Mammary epithelial cell (primary cell): Measurements from ENCODE around the gene COL25A1.

ENCODE experiments used
- EZH2 ChIP-seq: IDR thresholded peaks from 2 replicates; pipeline ENCODE4 v1.6.1; 2012; ENCODE audit warnings: low read length, inconsistent platforms, borderline replicate concordance
- TF ChIP-seq, protein P1 (sequence below), 2 donors: IDR thresholded peaks in 1 of 2; conservative IDR thresholded peaks in 1 of 2; 2 replicates each; pipeline ENCODE4 v1.5.1; 2011 to 2012; ENCODE audit warnings: inconsistent platforms in 2 of 2, low read length in 2 of 2, mild to moderate bottlenecking in 2 of 2, control low read depth in 1 of 2, low read depth in 1 of 2; ENCODE audit not compliant: insufficient read depth in 1 of 2; ENCODE audit errors: extremely low read depth in 1 of 2

DNA sequence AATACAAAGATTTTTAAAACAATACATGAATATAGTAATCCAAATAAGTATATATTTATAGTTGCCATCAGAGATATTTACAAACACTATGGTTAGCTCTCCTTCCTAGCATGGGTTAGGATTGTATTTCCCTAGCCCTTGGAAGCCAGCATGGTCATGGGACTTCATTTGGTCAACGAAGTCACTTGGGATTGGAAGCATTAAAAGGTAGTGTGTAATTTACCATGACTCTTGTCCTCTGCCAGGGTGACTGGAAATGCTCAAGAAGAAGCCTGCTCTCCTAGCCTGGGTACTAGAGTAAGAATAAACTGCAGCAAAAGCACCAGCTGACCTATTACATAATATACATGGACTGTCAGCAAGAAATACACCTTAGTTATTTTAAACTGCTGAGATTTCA, 102.9 kb downstream of the COL25A1 start:
- TF ChIP-seq, protein P1, sequence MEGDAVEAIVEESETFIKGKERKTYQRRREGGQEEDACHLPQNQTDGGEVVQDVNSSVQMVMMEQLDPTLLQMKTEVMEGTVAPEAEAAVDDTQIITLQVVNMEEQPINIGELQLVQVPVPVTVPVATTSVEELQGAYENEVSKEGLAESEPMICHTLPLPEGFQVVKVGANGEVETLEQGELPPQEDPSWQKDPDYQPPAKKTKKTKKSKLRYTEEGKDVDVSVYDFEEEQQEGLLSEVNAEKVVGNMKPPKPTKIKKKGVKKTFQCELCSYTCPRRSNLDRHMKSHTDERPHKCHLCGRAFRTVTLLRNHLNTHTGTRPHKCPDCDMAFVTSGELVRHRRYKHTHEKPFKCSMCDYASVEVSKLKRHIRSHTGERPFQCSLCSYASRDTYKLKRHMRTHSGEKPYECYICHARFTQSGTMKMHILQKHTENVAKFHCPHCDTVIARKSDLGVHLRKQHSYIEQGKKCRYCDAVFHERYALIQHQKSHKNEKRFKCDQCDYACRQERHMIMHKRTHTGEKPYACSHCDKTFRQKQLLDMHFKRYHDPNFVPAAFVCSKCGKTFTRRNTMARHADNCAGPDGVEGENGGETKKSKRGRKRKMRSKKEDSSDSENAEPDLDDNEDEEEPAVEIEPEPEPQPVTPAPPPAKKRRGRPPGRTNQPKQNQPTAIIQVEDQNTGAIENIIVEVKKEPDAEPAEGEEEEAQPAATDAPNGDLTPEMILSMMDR (conservative IDR thresholded peaks at IDR 0.05 in 1 of 2, IDR thresholded peaks at IDR 0.05 in 1 of 2; ENCODE audit: extremely low read depth in 1 of 2, insufficient read depth in 1 of 2, low read depth in 1 of 2, low read length in 2 of 2): no peak
- TF ChIP-seq EZH2: no peak
